ENCODE results near the gene NPR2.

The NPR2 gene

DNA sequence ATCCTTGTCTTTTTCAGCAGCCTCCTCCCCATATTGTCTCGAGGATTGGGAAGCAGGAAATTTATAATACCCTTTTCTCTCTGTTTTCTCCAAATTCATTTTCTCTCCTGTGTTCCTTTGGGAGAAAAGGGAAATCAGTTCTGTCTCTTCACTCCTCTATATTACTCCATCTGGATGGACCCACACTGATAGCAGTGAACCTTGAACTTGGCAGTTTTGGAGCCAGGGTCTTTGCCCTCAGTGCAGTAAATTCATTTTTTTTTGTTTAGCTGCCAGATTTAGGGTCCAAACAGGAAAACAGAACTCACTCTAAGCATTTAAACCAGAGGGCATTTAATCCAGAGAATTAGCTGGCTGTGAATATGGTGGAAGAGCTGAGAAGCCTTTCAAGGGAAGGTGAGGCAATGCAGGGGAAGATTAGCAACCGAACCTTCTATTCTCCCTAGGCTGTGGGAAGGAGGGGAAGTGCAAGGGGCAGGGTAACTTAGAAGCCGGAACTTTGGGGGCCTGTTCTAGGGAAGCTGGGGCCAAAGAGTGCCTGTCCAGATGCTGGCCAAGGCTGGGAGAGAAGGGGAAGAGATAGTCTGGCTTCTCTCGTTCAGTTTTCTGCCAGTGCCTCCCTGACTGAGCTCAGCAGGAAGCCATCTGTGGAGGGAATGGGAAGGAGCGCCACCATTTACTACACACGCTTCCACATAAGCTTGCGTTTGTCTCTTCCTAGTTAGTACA, 16.3 kb upstream of the NPR2 start:
- DNase-seq = no peak
- no peak for TF ChIP-seq GATA1 (IDR thresholded peaks at IDR 0.05; ENCODE audit: low read depth, low read length)
- TF ChIP-seq POLR2A (IDR thresholded peaks at IDR 0.05; ENCODE audit: low read length) = no peak

DNA sequence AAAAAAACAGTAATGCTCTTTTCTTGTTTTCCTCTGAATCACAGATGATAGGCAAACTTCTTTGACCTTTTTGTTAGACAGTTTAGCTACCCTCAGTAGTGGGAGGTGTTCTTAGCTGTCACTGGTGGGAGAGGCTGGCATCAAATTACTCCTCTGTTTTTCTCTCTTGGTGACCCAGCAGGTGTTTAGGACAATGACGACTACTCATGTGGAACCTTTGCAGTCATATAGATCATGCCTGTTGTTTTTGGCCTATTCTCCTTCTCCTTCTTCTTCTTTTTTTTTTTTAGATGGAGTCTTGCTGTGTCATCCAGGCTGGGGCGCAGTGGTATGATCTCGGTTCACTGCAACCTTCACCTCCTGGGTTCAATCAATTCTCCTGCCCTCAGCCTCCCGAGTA, 15.4 kb upstream of the NPR2 start:
- TF ChIP-seq GATA1 (IDR thresholded peaks at IDR 0.05; ENCODE audit: low read depth, low read length) (no peak), POLR2A (IDR thresholded peaks at IDR 0.05; ENCODE audit: low read length) (no peak)
- no peak for DNase-seq

- no peak for TF ChIP-seq GATA1 (IDR thresholded peaks at IDR 0.05; ENCODE audit: low read depth, low read length)
- no peak for TF ChIP-seq POLR2A (IDR thresholded peaks at IDR 0.05; ENCODE audit: low read length)
- no peak for DNase-seq
Observed at GRCh38 chr9:35778496-35778895, 12.9 kb upstream of the NPR2 start.

DNA sequence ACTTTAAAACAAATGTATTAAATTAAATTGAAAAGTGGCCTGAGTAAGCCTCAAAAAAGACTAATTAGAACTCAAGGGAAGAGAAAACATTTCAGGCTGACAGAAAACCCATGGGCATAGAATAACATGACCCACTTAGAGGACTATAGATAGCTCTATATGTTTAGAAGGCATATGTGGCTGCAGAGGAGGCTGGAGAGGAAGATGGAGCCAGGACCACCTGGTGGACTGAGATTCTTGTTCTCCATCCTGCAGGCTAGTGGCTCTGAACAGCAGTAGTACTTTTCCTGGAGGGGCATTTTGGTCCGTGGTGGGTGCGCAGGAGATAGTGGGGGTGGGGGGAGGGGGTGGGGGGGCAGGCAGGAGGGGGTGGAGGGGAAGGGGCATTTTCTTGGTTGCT, 10.3 kb upstream of the NPR2 start:
- DNase-seq = no peak
- TF ChIP-seq POLR2A (IDR thresholded peaks at IDR 0.05; ENCODE audit: low read length) (no peak), GATA1 (IDR thresholded peaks at IDR 0.05; ENCODE audit: low read depth, low read length) (no peak)

GRCh38 chr9:35783418-35783817, 8.0 kb upstream of the NPR2 start:
- DNase-seq = no peak
- TF ChIP-seq POLR2A (IDR thresholded peaks at IDR 0.05; ENCODE audit: low read length) = no peak
- TF ChIP-seq GATA1 (IDR thresholded peaks at IDR 0.05; ENCODE audit: low read depth, low read length) = no peak

DNA sequence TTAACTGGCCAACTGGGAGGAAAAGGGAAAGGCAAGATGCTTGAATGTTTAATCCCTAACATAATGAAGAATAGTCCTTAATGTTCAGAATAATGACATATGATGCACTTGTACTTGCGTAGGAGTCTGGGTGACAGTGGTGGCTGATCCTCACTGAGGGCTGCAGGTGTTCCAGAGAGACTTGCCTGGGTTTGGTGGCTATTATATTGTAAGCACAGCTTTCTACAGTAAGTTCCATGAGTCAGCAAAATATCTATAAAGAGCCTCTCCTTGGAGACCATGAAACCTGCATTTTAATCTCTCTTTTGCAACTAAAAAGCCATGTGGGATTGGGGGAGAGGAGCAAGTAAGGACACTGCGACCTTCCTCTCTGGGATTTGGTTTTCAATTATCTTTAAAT, 1.9 kb upstream of the NPR2 start:
- TF ChIP-seq POLR2A (IDR thresholded peaks at IDR 0.05; ENCODE audit: low read length) (no peak), GATA1 (IDR thresholded peaks at IDR 0.05; ENCODE audit: low read depth, low read length) (no peak)
- DNase-seq = no peak

GRCh38 chr9:35790025-35790384, 1.4 kb upstream of the NPR2 start:
- TF ChIP-seq POLR2A (IDR thresholded peaks at IDR 0.05; ENCODE audit: low read length) = no peak
- DNase-seq = no peak

DNA sequence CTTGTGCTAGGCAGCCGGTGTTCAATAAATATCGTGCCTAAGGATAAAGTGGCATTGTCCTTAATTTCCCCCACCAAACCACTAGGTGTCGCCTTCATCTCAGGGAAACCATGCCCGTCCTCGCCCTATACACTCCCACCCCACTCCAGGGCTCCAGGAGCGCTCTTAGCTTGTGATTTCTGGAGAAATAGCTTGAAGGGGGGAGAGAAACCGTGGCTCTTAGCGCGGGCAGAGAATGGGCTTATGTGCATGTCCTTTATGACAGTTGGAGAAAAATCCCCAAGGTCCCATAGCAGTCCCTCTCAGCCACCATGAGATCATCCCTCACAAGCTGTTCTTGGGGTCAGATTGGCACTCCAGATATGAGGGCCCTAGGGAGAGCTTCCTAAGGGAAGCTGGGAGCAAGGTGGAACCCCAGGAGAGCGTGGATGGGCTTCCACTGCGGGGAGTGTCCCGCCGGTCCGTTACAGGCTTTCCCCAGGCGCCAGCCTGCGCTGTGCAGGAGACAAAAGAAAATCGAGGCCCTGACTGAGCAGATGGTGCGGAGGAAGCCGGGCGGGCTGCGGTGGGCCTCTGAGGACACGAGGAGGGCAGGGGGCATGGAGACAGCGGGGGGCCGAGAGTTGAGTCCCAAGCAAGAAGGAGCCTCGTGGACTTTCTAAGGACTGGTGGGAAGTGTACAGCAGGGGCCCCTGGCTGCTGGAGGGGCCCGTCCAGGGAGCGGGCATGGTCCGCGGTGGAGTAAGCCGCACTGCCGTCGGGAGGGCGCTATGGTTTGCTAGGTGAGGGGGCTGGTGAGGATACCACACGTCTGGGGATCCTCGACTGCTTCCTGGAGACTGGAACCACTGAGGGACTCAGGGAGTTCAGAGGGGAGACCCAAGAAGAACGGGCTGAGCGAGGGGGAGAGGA, 750 bp upstream of the NPR2 start:
- peak; percentile 69 to 85 for DNase-seq
- no peak for TF ChIP-seq GATA1 (IDR thresholded peaks at IDR 0.05; ENCODE audit: low read depth, low read length)
- no peak for TF ChIP-seq POLR2A (IDR thresholded peaks at IDR 0.05; ENCODE audit: low read length)

DNA sequence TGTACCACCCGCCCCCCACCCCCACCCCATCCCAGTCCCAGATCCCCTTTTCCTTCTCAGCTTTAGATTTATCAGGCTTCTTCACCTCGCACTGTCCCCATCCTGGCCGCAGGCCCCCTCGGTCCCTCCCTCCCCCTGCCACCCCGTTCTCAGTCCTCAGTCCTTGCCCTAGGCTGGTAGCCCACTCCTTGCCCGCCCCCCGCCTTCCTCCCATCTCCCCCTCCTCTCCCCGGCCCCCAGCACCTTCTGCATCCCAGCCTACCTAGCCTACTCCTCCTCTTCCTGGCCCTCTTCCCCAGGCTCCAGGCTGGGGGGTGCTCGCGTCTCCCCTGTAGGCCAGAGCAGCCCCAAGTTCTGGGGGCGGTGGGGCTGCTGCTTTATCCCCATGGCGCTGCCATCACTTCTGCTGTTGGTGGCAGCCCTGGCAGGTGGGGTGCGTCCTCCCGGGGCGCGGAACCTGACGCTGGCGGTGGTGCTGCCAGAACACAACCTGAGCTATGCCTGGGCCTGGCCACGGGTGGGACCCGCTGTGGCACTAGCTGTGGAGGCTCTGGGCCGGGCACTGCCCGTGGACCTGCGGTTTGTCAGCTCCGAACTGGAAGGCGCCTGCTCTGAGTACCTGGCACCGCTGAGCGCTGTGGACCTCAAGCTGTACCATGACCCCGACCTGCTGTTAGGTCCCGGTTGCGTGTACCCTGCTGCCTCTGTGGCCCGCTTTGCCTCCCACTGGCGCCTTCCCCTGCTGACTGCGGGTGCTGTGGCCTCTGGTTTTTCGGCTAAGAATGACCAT, 828 bp downstream of the NPR2 start:
- TF ChIP-seq GATA1 (IDR thresholded peaks at IDR 0.05; ENCODE audit: low read depth, low read length) = no peak
- TF ChIP-seq POLR2A (IDR thresholded peaks at IDR 0.05; ENCODE audit: low read length) = no peak
- DNase-seq = no peak

DNA sequence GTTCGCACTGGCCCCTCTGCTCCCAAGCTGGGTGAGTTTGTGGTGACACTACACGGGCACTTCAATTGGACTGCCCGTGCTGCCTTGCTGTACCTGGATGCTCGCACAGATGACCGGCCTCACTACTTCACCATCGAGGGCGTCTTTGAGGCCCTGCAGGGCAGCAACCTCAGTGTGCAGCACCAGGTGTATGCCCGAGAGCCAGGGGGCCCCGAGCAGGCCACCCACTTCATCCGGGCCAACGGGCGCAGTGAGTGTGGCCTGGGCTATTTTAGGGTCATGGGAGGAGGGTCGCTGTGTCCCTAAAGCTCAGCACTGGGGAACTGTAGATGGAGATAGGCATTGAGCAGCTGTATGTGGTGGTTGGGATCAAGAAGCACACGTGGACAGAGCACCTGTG, 1.4 kb downstream of the NPR2 start:
- TF ChIP-seq POLR2A (IDR thresholded peaks at IDR 0.05; ENCODE audit: low read length) (no peak), GATA1 (IDR thresholded peaks at IDR 0.05; ENCODE audit: low read depth, low read length) (no peak)
- no peak for DNase-seq

DNA sequence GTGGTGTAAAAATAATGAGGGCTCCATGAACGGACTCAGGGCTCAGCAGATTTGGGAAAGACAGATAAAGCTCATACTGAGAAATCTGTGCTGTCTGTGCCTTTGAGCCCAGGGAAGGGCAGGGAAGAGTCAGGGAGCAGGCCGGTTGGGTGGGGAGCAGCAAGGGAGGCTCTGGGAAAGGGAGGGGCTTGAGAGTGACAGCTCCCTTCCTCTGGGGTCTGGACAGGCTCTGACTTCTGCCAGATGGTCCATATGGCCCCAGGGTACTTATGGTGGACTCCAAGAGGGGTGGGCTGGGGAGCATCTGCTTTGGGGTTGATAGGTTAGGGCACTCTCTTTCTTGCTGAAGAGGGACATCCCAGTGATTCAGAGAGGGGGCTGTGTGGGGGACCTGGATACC, 2.1 kb downstream of the NPR2 start:
- DNase-seq = no peak
- no peak for TF ChIP-seq GATA1 (IDR thresholded peaks at IDR 0.05; ENCODE audit: low read depth, low read length)
- no peak for TF ChIP-seq POLR2A (IDR thresholded peaks at IDR 0.05; ENCODE audit: low read length)

DNA sequence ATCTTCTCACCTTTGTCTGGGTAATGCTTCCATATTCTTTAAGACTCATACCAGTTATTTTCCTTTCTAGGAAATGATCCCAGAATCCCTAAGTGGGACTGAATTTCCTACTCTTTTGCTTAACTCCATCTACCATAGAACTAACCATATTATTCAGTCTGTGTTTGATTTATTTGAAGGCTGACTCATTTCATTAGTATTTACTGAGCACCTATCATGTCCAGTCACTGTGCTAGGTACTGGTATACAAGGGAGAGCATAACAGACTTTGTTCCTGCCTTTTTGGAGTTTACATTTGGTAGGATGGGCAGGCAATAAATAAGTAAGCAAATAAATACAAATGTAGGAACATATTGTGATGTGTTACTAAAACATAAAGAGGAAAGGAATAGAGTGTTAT, 4.3 kb downstream of the NPR2 start:
- TF ChIP-seq POLR2A (IDR thresholded peaks at IDR 0.05; ENCODE audit: low read length) (no peak), GATA1 (IDR thresholded peaks at IDR 0.05; ENCODE audit: low read depth, low read length) (no peak)
- no peak for DNase-seq

GRCh38 chr9:35797311-35798109, 6.1 kb downstream of the NPR2 start:
- no peak for TF ChIP-seq POLR2A (IDR thresholded peaks at IDR 0.05; ENCODE audit: low read length)
- no peak for TF ChIP-seq GATA1 (IDR thresholded peaks at IDR 0.05; ENCODE audit: low read depth, low read length)

More at GRCh38 chr9:35797311-35798109, 6.1 kb downstream of the NPR2 start:
- peak in 1 of 2 experiments; percentile 23 for DNase-seq

Measured in erythroblast (primary cell).